Measurements from ENCODE around the gene SERTAD2. TPM values are rescaled to one million over a fixed set of nuclear protein-coding genes. Genes with fewer than 3 reads are reported as not detected.

The SERTAD2 gene
- total and polyA plus RNA-seq, 2 donors (not counting 3 experiments of a cell fraction or from before 2014, with no cell fraction given) = 5.5 to 11.2 TPM

DNA sequence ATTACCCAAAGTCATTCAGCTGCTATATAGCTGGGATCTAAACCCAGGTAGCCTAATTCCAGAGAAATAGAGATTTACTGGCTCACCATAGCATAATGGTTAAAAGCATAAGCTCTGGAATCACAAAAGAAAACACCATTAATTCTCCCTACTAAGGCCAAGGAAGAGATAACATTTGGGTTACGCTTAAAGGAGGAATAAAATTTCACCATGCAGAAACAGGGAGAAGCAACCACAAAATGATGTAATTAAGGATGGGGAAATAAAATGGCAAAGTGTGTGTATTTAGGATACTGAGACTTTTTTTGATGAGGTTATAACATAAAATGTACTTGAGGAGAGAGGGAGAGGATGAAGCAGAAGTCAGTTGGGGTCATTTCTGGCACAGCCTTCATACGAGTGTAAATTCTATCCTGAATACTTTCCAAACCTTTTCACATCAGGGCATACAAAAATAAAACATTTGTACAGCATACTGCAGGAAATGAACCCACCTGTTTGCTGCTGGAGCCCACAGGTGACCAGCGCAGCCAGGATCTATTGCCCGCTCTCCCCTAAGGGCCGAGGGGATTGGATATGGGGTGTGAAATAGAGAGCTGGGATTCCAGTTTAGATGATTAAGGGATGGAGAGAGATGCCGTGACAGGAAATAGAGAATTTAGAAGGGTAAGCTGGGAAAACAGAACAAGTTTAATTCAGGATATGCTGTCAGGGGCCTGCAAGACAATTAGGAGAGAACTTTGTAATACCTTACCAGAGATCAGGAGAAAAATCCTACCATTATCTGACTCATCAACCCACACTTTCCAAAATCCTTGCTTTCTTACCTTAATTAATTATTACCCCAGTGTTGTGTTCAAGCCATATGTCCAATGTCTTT, 43.8 kb upstream of the SERTAD2 start:
- Histone ChIP-seq H3K4me1 (ENCODE audit: control insufficient read depth, extremely low read depth, insufficient read depth, low read length) (peaks cover 28% of the 10 kb centered on the region), H3K27me3 (ENCODE audit: control insufficient read depth in 2 of 2, insufficient read depth in 2 of 2, low read length in 2 of 2) (no peaks in the 10 kb centered on the region), H3K27ac (ENCODE audit: insufficient read depth, low read depth, low read length) (peak overlapping the region; percentile 18), H3K9me3 (replicated peaks; ENCODE audit: control insufficient read depth, insufficient read depth, low read length) (no peaks in the 10 kb centered on the region), H3K79me2 (ENCODE audit: control insufficient read depth, insufficient read depth, low read length) (no peaks in the 10 kb centered on the region), H3K4me3 (replicated peaks in 1 of 3; ENCODE audit: insufficient read depth in 1 of 3, low read depth in 1 of 3, low read length in 3 of 3) (no peak overlapping the region), H3K4me2 (ENCODE audit: insufficient read depth, low read length) (no peak overlapping the region), H3K9ac (replicated peaks; ENCODE audit: extremely low read depth, insufficient read depth, low read length) (no peak overlapping the region), H2AFZ (ENCODE audit: low read depth, low read length) (no peak overlapping the region), H3K36me3 (ENCODE audit: control insufficient read depth in 2 of 2, extremely low read depth in 1 of 2, insufficient read depth in 2 of 2, low read length in 2 of 2) (no peaks in the 10 kb centered on the region), H4K20me1 (replicated peaks; ENCODE audit: control insufficient read depth, extremely low read depth, insufficient read depth, low read length) (no peaks in the 10 kb centered on the region), H3K9me1 (replicated peaks; ENCODE audit: control insufficient read depth, extremely low read depth, insufficient read depth, low read length) (no peaks in the 10 kb centered on the region)
- dilution Hi-C loops (cut with MboI; ENCODE audit: extremely low pct_ligation_motif_present, low sequenced_read_pairs) (no loop called here), intact Hi-C loops (cut with micrococcal nuclease) (loop anchor here (1.0 to 5.0 kb wide), 6 partner anchors 33 to 170 kb away; no protein-coding TSS in a partner anchor)
- no peak for FAIRE-seq
- POLR2A ChIA-PET = interaction anchor here (1.6 kb wide), 1 partner anchor 43 kb away, joined by 5 read pairs; the partner anchor contains the start of gene SERTAD2
- CTCF ChIA-PET = interaction anchor here (0.9 to 2.0 kb wide), 4 partner anchors 10 to 43 kb away, joined by 3 to 6 read pairs (median 4); partner anchors contain the start of gene SERTAD2
- TF ChIP-seq EZH2 (IDR thresholded peaks at IDR 0.05; ENCODE audit: borderline replicate concordance, low read depth, low read length, severe bottlenecking) (no peak), POLR2AphosphoS5 (IDR thresholded peaks at IDR 0.05; ENCODE audit: insufficient read depth, low read depth, low read length) (no peak), FOS (IDR thresholded peaks at IDR 0.05; ENCODE audit: borderline replicate concordance, insufficient read depth, low read length) (no peak), POLR2A (IDR thresholded peaks at IDR 0.05; ENCODE audit: low read depth, low read length) (no peak), GATA2 (IDR thresholded peaks at IDR 0.05; ENCODE audit: insufficient read depth, insufficient read length, low read depth, low read length) (no peak), JUN (IDR thresholded peaks at IDR 0.05; ENCODE audit: borderline replicate concordance, insufficient read depth, insufficient read length, low read depth) (no peak), MYC (IDR thresholded peaks at IDR 0.05; ENCODE audit: low read depth, low read length) (no peak)
- TF ChIP-seq, protein P1, sequence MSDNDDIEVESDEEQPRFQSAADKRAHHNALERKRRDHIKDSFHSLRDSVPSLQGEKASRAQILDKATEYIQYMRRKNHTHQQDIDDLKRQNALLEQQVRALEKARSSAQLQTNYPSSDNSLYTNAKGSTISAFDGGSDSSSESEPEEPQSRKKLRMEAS (IDR thresholded peaks at IDR 0.05; ENCODE audit: insufficient read depth, insufficient read length) = no peak
- TF ChIP-seq, protein P2, sequence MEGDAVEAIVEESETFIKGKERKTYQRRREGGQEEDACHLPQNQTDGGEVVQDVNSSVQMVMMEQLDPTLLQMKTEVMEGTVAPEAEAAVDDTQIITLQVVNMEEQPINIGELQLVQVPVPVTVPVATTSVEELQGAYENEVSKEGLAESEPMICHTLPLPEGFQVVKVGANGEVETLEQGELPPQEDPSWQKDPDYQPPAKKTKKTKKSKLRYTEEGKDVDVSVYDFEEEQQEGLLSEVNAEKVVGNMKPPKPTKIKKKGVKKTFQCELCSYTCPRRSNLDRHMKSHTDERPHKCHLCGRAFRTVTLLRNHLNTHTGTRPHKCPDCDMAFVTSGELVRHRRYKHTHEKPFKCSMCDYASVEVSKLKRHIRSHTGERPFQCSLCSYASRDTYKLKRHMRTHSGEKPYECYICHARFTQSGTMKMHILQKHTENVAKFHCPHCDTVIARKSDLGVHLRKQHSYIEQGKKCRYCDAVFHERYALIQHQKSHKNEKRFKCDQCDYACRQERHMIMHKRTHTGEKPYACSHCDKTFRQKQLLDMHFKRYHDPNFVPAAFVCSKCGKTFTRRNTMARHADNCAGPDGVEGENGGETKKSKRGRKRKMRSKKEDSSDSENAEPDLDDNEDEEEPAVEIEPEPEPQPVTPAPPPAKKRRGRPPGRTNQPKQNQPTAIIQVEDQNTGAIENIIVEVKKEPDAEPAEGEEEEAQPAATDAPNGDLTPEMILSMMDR (IDR thresholded peaks at IDR 0.05; ENCODE audit: extremely low read depth in 1 of 2, insufficient read depth in 1 of 2, low read depth in 1 of 2, low read length in 2 of 2) = no peak
- BruUV-seq (replicated peaks) = no TSS peak
- no peak for DNase-seq (ENCODE audit: low read depth, low spot score)

Data from endothelial cell of umbilical vein (primary cell).